OCI-LY1 (cell line): Measurements from ENCODE around the gene WBP2.

Source experiments
- H2AFZ ChIP-seq: fragments of 200-600 bp; sonication (generic), shearing (Covaris generic); 2 replicates; pipeline ENCODE4 v1.6.0; 2014; ENCODE audit warnings: antibody characterized with exemption, mild to moderate bottlenecking, low read length
- H3F3A ChIP-seq: fragments of 200-600 bp; sonication (generic), shearing (Covaris generic); 2 replicates; pipeline ENCODE4 v1.6.0; 2014; ENCODE audit warnings: mild to moderate bottlenecking, antibody characterized with exemption, low read length, moderate library complexity; ENCODE audit not compliant: insufficient read depth
- H3K27ac ChIP-seq: fragments of 200-600 bp; sonication (generic); 2 replicates; pipeline ENCODE4 v1.5.1; 2014; ENCODE audit warnings: low read length, mixed run types, mild to moderate bottlenecking, low read depth; ENCODE audit not compliant: poor library complexity, severe bottlenecking
- H3K27me3 ChIP-seq: fragments of 200-600 bp; sonication (generic); 2 replicates; pipeline ENCODE4 v1.6.0; 2014; ENCODE audit warnings: antibody characterized with exemption, mild to moderate bottlenecking, low read length, moderate library complexity; ENCODE audit not compliant: insufficient read depth
- H3K36me3 ChIP-seq: fragments of 200-600 bp; sonication (generic); 2 replicates; pipeline ENCODE4 v1.6.1; 2014; ENCODE audit warnings: mild to moderate bottlenecking, antibody characterized with exemption, low read length, moderate library complexity, mixed read lengths; ENCODE audit not compliant: insufficient read depth
- H3K4me1 ChIP-seq: fragments of 200-600 bp; sonication (generic); 2 replicates; pipeline ENCODE4 v1.5.1; 2014; ENCODE audit warnings: mild to moderate bottlenecking, low read length, moderate library complexity; ENCODE audit not compliant: insufficient read depth, severe bottlenecking
- H3K4me2 ChIP-seq: fragments of 200-600 bp; sonication (generic), shearing (Covaris generic); 2 replicates; pipeline ENCODE4 v1.6.1; 2014; ENCODE audit warnings: low read length
- H3K4me3 ChIP-seq: fragments of 200-600 bp; sonication (generic); 2 replicates; pipeline ENCODE4 v1.5.1; 2014; ENCODE audit warnings: low read length, low read depth, mild to moderate bottlenecking, mixed read lengths; ENCODE audit not compliant: poor library complexity, severe bottlenecking
- H3K79me2 ChIP-seq: fragments of 200-600 bp; shearing (Covaris generic); 2 replicates; pipeline ENCODE4 v1.6.1; 2016; ENCODE audit warnings: mixed run types, low read length, mixed read lengths; ENCODE audit not compliant: insufficient read depth
- H3K9ac ChIP-seq: fragments of 200-600 bp; sonication (generic), shearing (Covaris generic); 2 replicates; pipeline ENCODE4 v1.6.1; 2014; ENCODE audit warnings: mild to moderate bottlenecking, low read length, mixed read lengths
- H3K9me2 ChIP-seq: fragments of 200-600 bp; sonication (generic), shearing (Covaris generic); 2 replicates; pipeline ENCODE4 v1.6.1; 2014; ENCODE audit warnings: low read depth, mild to moderate bottlenecking, low read length, mixed read lengths
- H3K9me3 ChIP-seq: fragments of 200-600 bp; shearing (Covaris generic); 2 replicates; pipeline ENCODE4 v1.6.1; 2014; ENCODE audit warnings: low read length, mixed read lengths
- H4K20me1 ChIP-seq: fragments of 200-600 bp; sonication (generic), shearing (Covaris generic); 2 replicates; pipeline ENCODE4 v1.6.0; 2016; ENCODE audit warnings: mild to moderate bottlenecking, low read length; ENCODE audit not compliant: insufficient read depth
- CTCF ChIP-seq: fragments of 200-600 bp; sonication (generic), shearing (Covaris generic); IDR thresholded peaks from 2 replicates; pipeline ENCODE4 v1.5.1; 2017; ENCODE audit warnings: mild to moderate bottlenecking, antibody characterized with exemption, low read length, moderate library complexity, mixed read lengths
- EZH2 ChIP-seq: fragments of 200-600 bp; sonication (generic), shearing (Covaris generic); IDR thresholded peaks from 2 replicates; pipeline ENCODE4 v1.8.0; 2017; ENCODE audit warnings: borderline replicate concordance, mixed run types, mild to moderate bottlenecking, antibody characterized with exemption, low read length, moderate library complexity, mixed read lengths

The WBP2 gene

GRCh38 chr17:75832164-75832651 lies 22.9 kb downstream of the WBP2 start:
- peaks cover 45% of the 10 kb centered on the region for H3K4me1 ChIP-seq
- no peak overlapping the region for H2AFZ ChIP-seq
- H3K79me2 ChIP-seq: no peaks in the 10 kb centered on the region
- H3K27me3 ChIP-seq: 0 out of 2 replicates have a peak, but pooled peaks cover 5% of the 10 kb centered on the region
- no peak for TF ChIP-seq CTCF
- TF ChIP-seq EZH2: no peak
- H3K9ac ChIP-seq: peak overlapping the region; percentile 44; the same call in 1 of the 2 replicates
- no peaks in the 10 kb centered on the region for H3K9me2 ChIP-seq
- H3K36me3 ChIP-seq: no peaks in the 10 kb centered on the region
- peak overlapping the region; percentile 28 for H3K27ac ChIP-seq
- no peaks in the 10 kb centered on the region for H3K9me3 ChIP-seq
- no peaks in the 10 kb centered on the region for H4K20me1 ChIP-seq
- peak overlapping the region; percentile 35 for H3K4me3 ChIP-seq
- peak overlapping the region; percentile 51 for H3K4me2 ChIP-seq
- H3F3A ChIP-seq: no peaks in the 10 kb centered on the region

GRCh38 chr17:75831032-75831571 lies 24.0 kb downstream of the WBP2 start:
- H3K9me2 ChIP-seq: no peaks in the 10 kb centered on the region
- H3K79me2 ChIP-seq: no peaks in the 10 kb centered on the region
- peak overlapping the region; percentile 24 for H3K27ac ChIP-seq
- no peak overlapping the region for H2AFZ ChIP-seq
- TF ChIP-seq CTCF (no peak), EZH2 (no peak)
- peaks cover 4% of the 10 kb centered on the region; the same call in 1 of the 2 replicates for H3K36me3 ChIP-seq
- no peaks in the 10 kb centered on the region for H4K20me1 ChIP-seq
- H3K4me2 ChIP-seq: peak overlapping the region; percentile 23
- H3F3A ChIP-seq: no peaks in the 10 kb centered on the region
- H3K9me3 ChIP-seq: no peaks in the 10 kb centered on the region
- 0 out of 2 replicates have a peak, but pooled peaks cover 5% of the 10 kb centered on the region for H3K27me3 ChIP-seq
- H3K4me1 ChIP-seq: peaks cover 55% of the 10 kb centered on the region
- no peak overlapping the region for H3K9ac ChIP-seq
- H3K4me3 ChIP-seq: no peak overlapping the region

- Histone ChIP-seq H3K9me3 (no peaks in the 10 kb centered on the region), H3K9me2 (no peaks in the 10 kb centered on the region), H2AFZ (no peak overlapping the region), H3K36me3 (peaks cover 11% of the 10 kb centered on the region; the same call in 1 of the 2 replicates), H3K27ac (peak overlapping the region; percentile 24), H3K79me2 (no peaks in the 10 kb centered on the region), H3K4me2 (peak overlapping the region; percentile 23), H3K4me3 (peak overlapping the region; percentile 31), H4K20me1 (no peaks in the 10 kb centered on the region), H3F3A (no peaks in the 10 kb centered on the region), H3K27me3 (0 out of 2 replicates have a peak, but pooled peaks cover 5% of the 10 kb centered on the region), H3K9ac (peak overlapping the region; percentile 2; the same call in 1 of the 2 replicates), H3K4me1 (peaks cover 55% of the 10 kb centered on the region)
- peak; percentile 73 for TF ChIP-seq CTCF
- no peak for TF ChIP-seq EZH2
Observed at GRCh38 chr17:75830164-75831031, 24.7 kb downstream of the WBP2 start.
